GM19324 (cell line): ENCODE results near the gene KLK3.

Experiments
- ATAC-seq: cut with Tn5 transposase; IDR thresholded peaks from one replicate; pipeline ENCODE4 v1.9.1; 2021; ENCODE audit warnings: mild to moderate bottlenecking, moderate library complexity; ENCODE audit not compliant: unreplicated experiment, low FRiP score

The KLK3 gene

GRCh38 chr19:50830266-50831025 is 24.3 kb upstream of the KLK3 start:
- no peak for ATAC-seq

DNA sequence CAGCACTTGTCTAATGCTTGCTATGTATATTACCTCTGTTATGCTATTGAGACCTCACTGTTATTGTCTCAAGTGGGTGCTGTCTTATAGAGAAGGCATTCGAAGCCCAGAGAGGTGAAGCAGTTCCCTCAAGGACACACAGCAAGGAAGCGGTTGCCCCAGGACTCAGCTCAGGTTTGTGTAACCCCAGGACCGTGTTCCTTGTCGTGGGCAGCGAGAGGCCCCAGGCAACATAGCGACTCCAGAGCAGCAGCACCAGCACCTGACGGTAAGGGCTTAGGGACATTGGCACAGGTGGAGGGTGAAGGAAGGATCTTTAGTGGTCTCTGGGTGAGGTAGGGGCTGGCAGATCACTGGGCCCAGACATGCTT is 23.7 kb upstream of the KLK3 start:
- no peak for ATAC-seq

- ATAC-seq: no peak
Observed at GRCh38 chr19:50832666-50833065, 22.0 kb upstream of the KLK3 start.

DNA sequence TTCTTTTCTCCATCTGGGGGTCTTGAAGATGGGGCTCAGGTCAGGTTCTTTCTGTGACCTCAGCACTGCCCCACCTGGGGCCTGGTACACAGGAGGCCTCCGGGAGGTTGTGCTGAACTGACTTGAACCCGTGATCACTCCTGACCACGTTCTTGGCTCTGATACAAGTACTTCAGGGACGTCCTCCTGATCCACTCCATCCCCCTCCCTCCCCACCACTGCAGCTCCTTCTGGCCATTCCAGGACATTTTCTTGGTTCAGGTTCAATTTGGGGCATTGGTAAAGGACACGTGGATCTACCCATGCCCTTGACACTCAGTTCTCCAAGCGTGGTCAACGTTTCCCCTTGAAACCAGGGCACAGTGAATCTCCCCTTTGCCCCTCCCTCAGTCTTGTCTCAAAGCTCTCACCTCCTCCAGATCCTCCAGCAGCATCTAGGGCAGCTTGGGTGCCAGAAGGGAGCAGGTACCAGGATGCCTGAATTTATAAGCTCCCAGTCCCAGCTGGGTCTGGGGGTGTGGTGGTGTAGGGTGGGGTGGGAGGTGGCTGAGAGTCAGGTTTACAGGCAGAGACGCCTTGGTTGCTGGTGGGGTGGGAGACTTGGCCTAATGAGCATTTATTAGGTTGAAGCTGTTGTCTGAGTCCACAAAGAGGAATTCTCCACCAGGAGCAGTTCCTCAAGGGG is 21.5 kb upstream of the KLK3 start, which contains the start of gene KLK15:
Gene KLK15 (minus strand): TSS at position 458 of the 685 bp plus-strand sequence. CDS start 2,082 bp downstream, outside the sequence.
- ATAC-seq: no peak

- ATAC-seq: no peak
Observed at GRCh38 chr19:50833802-50834167, 20.9 kb upstream of the KLK3 start.

DNA sequence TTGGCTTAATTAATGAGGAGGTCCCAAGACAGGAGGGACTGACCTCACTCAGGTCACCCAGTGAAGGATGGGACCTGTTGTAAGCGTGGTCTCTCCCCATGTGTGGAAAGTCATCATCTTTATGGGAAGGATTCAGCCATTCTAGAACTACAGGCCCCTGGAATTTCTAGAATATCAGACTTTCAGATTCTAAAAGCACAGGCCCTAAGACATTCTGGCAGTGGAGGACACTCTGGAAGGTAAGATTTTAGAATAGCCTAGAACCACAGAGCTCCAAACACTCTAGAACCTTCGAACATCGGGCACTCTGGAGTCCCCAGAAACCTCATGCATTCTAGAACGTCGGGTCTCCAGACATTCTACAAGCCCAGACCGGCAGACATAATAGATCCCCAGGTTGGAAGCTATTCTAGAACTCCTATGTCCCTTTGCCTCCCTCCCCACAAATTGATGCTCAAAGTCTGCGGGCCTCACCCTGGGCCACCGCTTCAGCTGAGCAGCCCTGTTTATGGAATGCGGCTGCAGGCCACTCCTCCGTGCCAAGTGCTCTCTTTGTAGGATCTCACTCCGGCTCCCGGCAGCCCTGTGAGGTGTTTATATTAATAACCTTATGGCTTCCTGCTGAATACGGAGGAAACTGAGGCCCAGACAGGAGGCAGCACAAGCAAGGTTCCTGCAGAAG is 19.5 kb upstream of the KLK3 start:
- ATAC-seq: no peak

- ATAC-seq: peak; percentile 80
Observed at GRCh38 chr19:50835785-50836542, 18.8 kb upstream of the KLK3 start.

- ATAC-seq: no peak
Observed at GRCh38 chr19:50836543-50837195, 18.0 kb upstream of the KLK3 start.

- no peak for ATAC-seq
Observed at GRCh38 chr19:50837300-50837699, 17.4 kb upstream of the KLK3 start.

- no peak for ATAC-seq
Observed at GRCh38 chr19:50838239-50838638, 16.5 kb upstream of the KLK3 start.

DNA sequence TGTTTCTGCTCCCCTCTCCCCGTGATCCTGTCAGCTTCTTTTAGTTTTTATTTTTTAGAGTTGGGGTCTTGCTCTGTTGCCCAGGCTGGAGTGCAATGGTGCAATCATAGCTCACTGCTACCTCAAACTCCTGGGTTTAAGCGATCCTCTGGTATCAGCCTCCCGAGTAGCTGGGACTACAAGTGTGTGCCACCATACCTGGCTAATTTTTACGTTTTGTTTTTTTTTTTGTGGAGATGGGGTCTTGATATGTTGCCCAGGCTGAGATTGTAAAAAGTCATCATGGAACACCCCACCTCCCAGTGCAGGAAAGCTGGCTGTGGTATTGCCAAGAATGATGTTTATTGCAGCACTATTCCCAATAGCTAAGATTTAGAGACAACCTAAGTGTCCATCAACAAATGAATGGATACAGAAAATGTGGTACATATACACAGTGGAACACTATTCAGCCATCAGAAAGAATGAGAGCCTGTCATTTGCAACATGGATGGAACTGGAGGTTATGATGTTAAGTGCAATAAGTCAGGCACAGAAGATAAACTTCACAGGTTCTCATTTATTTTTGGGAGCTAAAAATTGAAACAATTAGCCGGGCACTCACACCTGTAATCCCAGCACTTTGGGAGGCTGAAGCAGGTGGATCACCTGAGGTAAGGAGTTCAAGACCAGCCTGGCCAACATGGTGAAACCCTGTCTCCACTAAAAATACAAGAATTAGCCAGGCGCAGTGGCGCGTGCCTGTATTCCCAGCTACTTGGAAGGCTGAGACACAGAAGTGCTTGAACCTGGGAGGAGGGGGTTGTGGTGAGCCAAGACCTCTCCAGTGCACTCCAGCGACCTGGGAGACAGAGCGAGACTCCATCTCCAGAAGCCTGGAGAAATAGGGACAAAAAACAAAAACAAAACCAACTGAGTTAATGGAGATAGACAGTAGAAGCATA is 14.7 kb upstream of the KLK3 start:
- no peak for ATAC-seq

DNA sequence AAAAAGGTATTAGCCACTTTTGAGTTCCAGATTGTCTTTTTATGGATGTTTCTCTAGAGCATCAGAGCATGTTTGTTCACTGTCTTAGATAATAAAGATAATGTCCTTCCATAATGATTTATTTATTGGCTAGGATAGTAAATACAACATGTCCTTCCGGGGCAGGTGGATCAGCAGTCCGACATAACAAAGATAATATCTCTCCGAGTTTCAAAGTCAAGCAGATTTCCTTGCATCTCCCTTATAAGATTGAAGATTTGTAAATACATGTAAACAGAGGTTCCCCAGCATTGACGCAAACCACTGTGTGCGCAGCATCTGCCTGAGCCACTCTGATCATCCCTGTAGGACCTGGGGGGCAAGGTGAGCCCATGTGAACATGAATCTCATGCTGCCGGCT is 12.6 kb upstream of the KLK3 start:
- no peak for ATAC-seq

- ATAC-seq: no peak
Observed at GRCh38 chr19:50843205-50843604, 11.5 kb upstream of the KLK3 start.

GRCh38 chr19:50843701-50844221 is 11.0 kb upstream of the KLK3 start:
- no peak for ATAC-seq

DNA sequence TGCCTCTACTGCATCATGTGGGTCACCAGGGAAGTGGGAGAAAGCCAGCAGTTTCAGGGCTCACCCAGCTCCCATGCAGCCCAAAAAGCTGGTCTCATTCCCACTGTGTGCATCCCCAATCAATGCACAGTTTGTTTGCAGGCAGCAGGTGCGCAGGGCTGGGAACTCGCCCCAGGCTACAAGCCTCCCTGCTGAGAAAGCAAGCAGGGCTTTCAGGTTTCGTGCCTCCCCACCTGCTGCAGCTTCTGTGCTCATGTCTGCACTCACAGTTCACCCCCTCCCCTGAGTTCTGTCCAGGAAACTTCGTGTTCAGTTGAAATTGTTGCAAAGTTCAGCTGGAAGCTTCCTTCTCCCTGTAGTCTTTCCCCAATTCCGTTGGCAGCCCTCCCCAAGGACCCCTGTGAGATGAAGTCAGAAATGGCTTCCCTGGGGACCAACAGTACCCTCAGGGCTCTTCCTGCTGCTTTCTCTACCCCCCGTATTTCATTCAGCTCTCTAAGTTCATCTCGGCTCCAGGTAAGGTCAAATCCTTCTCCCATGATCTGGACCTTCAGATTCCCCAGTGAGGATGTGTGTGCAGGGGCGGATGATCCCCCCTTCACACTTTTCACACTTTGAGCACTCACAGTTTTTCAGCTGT is 10.3 kb upstream of the KLK3 start:
- ATAC-seq: no peak

GRCh38 chr19:50850738-50851137 is 4.0 kb upstream of the KLK3 start:
- no peak for ATAC-seq

DNA sequence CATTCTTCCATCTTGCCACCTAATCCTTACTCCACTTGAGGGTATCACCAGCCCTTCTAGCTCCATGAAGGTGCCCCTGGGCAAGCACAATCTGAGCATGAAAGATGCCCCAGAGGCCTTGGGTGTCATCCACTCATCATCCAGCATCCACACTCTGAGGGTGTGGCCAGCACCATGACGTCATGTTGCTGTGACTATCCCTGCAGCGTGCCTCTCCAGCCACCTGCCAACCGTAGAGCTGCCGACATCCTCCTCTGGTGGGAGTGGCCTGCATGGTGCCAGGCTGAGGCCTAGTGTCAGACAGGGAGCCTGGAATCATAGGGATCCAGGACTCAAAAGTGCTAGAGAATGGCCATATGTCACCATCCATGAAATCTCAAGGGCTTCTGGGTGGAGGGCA is 3.1 kb upstream of the KLK3 start:
- ATAC-seq: no peak

DNA sequence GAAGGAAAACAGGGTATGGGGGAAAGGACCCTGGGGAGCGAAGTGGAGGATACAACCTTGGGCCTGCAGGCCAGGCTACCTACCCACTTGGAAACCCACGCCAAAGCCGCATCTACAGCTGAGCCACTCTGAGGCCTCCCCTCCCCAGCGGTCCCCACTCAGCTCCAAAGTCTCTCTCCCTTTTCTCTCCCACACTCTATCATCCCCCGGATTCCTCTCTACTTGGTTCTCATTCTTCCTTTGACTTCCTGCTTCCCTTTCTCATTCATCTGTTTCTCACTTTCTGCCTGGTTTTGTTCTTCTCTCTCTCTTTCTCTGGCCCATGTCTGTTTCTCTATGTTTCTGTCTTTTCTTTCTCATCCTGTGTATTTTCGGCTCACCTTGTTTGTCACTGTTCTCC is 2.7 kb downstream of the KLK3 start:
- ATAC-seq: no peak

- no peak for ATAC-seq
Observed at GRCh38 chr19:50858886-50859285, 4.2 kb downstream of the KLK3 start.
